H9 (cell line): Measurements from ENCODE around the gene SMIM12. TPM values are rescaled to one million over a fixed set of nuclear protein-coding genes. Genes with fewer than 3 reads are reported as not detected.

Experiments used
- DNase-seq: peaks from one replicate; pipeline ENCODE4 v3.0.0-alpha.2; 2017
- H2AFZ ChIP-seq: one replicate; pipeline ENCODE4 v1.6.1; 2013; ENCODE audit warnings: mild to moderate bottlenecking, low read length, control low read depth, moderate library complexity
- H2AK5ac ChIP-seq: 2 replicates; pipeline ENCODE4 v1.6.1; 2013; ENCODE audit warnings: low read length, control low read depth, mixed read lengths; ENCODE audit not compliant: insufficient read length
- H2BK120ac ChIP-seq: one replicate; pipeline ENCODE4 v1.6.1; 2013; ENCODE audit warnings: low read depth, mild to moderate bottlenecking, low read length, control low read depth, inconsistent platforms; ENCODE audit not compliant: poor library complexity, severe bottlenecking
- H2BK12ac ChIP-seq: 2 replicates; pipeline ENCODE4 v1.6.1; 2013; ENCODE audit warnings: low read length, control low read depth, mixed read lengths, low read depth; ENCODE audit not compliant: insufficient read length
- H2BK15ac ChIP-seq: 2 replicates; pipeline ENCODE4 v1.6.1; 2013; ENCODE audit warnings: low read depth, low read length, control low read depth
- H2BK20ac ChIP-seq: one replicate; pipeline ENCODE4 v1.6.1; 2013; ENCODE audit warnings: low read depth, mild to moderate bottlenecking, low read length, control low read depth, inconsistent platforms; ENCODE audit not compliant: poor library complexity, severe bottlenecking
- H2BK5ac ChIP-seq: 2 replicates; pipeline ENCODE4 v1.6.1; 2013; ENCODE audit warnings: low read length, control low read depth, mixed read lengths; ENCODE audit not compliant: insufficient read length
- H3K14ac ChIP-seq: 2 replicates; pipeline ENCODE4 v1.6.1; 2013; ENCODE audit warnings: low read length, control low read depth; ENCODE audit not compliant: insufficient read depth
- H3K18ac ChIP-seq: 2 replicates; pipeline ENCODE4 v1.6.1; 2013; ENCODE audit warnings: low read depth, mild to moderate bottlenecking, mixed read lengths, low read length, control low read depth; ENCODE audit not compliant: insufficient read length
- H3K23ac ChIP-seq: 2 replicates; pipeline ENCODE4 v1.6.1; 2013; ENCODE audit warnings: low read length, control low read depth, mixed read lengths, low read depth; ENCODE audit not compliant: insufficient read length
- H3K23me2 ChIP-seq: 2 replicates; pipeline ENCODE4 v1.6.1; 2013; ENCODE audit warnings: low read depth, mild to moderate bottlenecking, mixed read lengths, low read length, control low read depth; ENCODE audit not compliant: insufficient read length, poor library complexity, severe bottlenecking
- H3K27ac ChIP-seq: 2 replicates; pipeline ENCODE4 v1.5.1; 2013; ENCODE audit warnings: low read length, control low read depth, mixed read lengths, low read depth; ENCODE audit not compliant: insufficient read length
- H3K27me3 ChIP-seq: 2 replicates; pipeline ENCODE4 v1.6.1; 2013; ENCODE audit warnings: low read length, control low read depth, inconsistent platforms; ENCODE audit not compliant: insufficient read depth
- H3K4ac ChIP-seq: 2 replicates; pipeline ENCODE4 v1.6.1; 2013; ENCODE audit warnings: low read depth, mild to moderate bottlenecking, control low read depth, inconsistent platforms, low read length, moderate library complexity
- H3K4me1 ChIP-seq: 2 replicates; pipeline ENCODE4 v1.6.1; 2013; ENCODE audit warnings: low read length, control low read depth, inconsistent platforms; ENCODE audit not compliant: insufficient read depth
- H3K4me2 ChIP-seq: 2 replicates; pipeline ENCODE4 v1.6.1; 2013; ENCODE audit warnings: low read length, control low read depth, mixed read lengths; ENCODE audit not compliant: insufficient read length, insufficient read depth
- H3K56ac ChIP-seq: 2 replicates; pipeline ENCODE4 v1.6.1; 2013; ENCODE audit warnings: low read depth, mild to moderate bottlenecking, mixed read lengths, low read length, control low read depth; ENCODE audit not compliant: insufficient read length
- H3K79me1 ChIP-seq: 2 replicates; pipeline ENCODE4 v1.6.1; 2013; ENCODE audit warnings: low read depth, mild to moderate bottlenecking, moderate library complexity, low read length, control low read depth, inconsistent platforms; ENCODE audit not compliant: insufficient read depth, poor library complexity, severe bottlenecking
- H3K79me2 ChIP-seq: 2 replicates; pipeline ENCODE4 v1.6.1; 2013; ENCODE audit warnings: low read length, control low read depth, inconsistent platforms; ENCODE audit not compliant: insufficient read depth
- H3K9ac ChIP-seq: 2 replicates; pipeline ENCODE4 v1.6.1; 2013; ENCODE audit warnings: low read length, control low read depth, mixed read lengths; ENCODE audit not compliant: insufficient read length; ENCODE audit errors: extremely low read depth
- H3K9me3 ChIP-seq: one replicate; pipeline ENCODE4 v1.6.1; 2013; ENCODE audit warnings: low read depth, low read length, inconsistent platforms; ENCODE audit not compliant: control insufficient read depth
- H3T11ph ChIP-seq: one replicate; pipeline ENCODE4 v1.6.1; 2013; ENCODE audit warnings: mild to moderate bottlenecking, low read length, control low read depth, inconsistent platforms
- H4K20me1 ChIP-seq: one replicate; pipeline ENCODE4 v1.6.1; 2013; ENCODE audit not compliant: control insufficient read depth, insufficient read length, insufficient read depth
- H4K5ac ChIP-seq: 2 replicates; pipeline ENCODE4 v1.6.1; 2013; ENCODE audit warnings: low read depth, mild to moderate bottlenecking, mixed read lengths, low read length, control low read depth; ENCODE audit not compliant: insufficient read length
- H4K8ac ChIP-seq: replicated peaks from 2 replicates; pipeline ENCODE4 v1.6.1; 2013; ENCODE audit warnings: low read length, control low read depth, mixed read lengths, low read depth; ENCODE audit not compliant: insufficient read length
- H4K91ac ChIP-seq: 2 replicates; pipeline ENCODE4 v1.6.1; 2013; ENCODE audit warnings: low read depth, mild to moderate bottlenecking, moderate library complexity, mixed read lengths, low read length, control low read depth; ENCODE audit not compliant: insufficient read length
- H3K27ac Mint-ChIP-seq, 3 experiments: 2 replicates in 2 of 3; 3 replicates in 1 of 3; pipeline ENCODE4 v1.8.0; 2020 to 2021; ENCODE audit warnings: mixed read lengths in 3 of 3, mild to moderate bottlenecking in 1 of 3, moderate library complexity in 1 of 3
- H3K27me3 Mint-ChIP-seq: 2 replicates; pipeline ENCODE4 v1.8.0; 2021; ENCODE audit warnings: low read depth, mild to moderate bottlenecking, moderate library complexity, mixed read lengths
- H3K36me3 Mint-ChIP-seq, 3 experiments: 2 replicates in 2 of 3; 3 replicates in 1 of 3; pipeline ENCODE4 v1.8.0; 2020 to 2021; ENCODE audit warnings: low read depth in 3 of 3, mixed read lengths in 3 of 3; ENCODE audit not compliant: insufficient read depth in 1 of 3
- H3K4me1 Mint-ChIP-seq, 2 experiments: 2 replicates each; pipeline ENCODE4 v1.8.0; 2020; ENCODE audit warnings: mixed read lengths in 2 of 2
- H3K4me3 Mint-ChIP-seq, 2 experiments: 2 replicates in 1 of 2; 3 replicates in 1 of 2; pipeline ENCODE4 v1.8.0; 2020 to 2021; ENCODE audit warnings: mild to moderate bottlenecking in 2 of 2, mixed read lengths in 2 of 2, moderate library complexity in 1 of 2
- H3K9me3 Mint-ChIP-seq, 2 experiments: 2 replicates in 1 of 2; 3 replicates in 1 of 2; pipeline ENCODE4 v1.8.0; 2020; ENCODE audit warnings: mild to moderate bottlenecking in 2 of 2, mixed read lengths in 2 of 2, moderate library complexity in 1 of 2
- CTCF ChIP-seq: fragments of 200-600 bp; sonication (generic); conservative IDR thresholded peaks from 3 replicates; pipeline ENCODE4 v1.8.0; 2021; ENCODE audit warnings: antibody characterized with exemption, mild to moderate bottlenecking
- WGBS: extraction: QIAGEN DNeasy Blood & Tissue Kit; methylation state at CpG from one replicate; pipeline ENCODE4 v1.1.7; 2013; ENCODE audit warnings: missing lambda C conversion rate, low lambda C conversion rate, mixed read lengths; ENCODE audit not compliant: insufficient read length; ENCODE audit errors: extremely low coverage; 5-methylcytosine and 5-hydroxymethylcytosine counted together
- total RNA-seq: library from RNA; stranded (reverse); gene quantifications from 2 replicates; pipeline ENCODE4 v1.2.1, GENCODE V29; 2021

The SMIM12 gene
- total RNA-seq, 1 experiment from 2014 or later, result 40.9 TPM

GRCh38 chr1:34865573-34865972, 6.0 kb upstream of the SMIM12 start:
- no peaks in the 10 kb centered on the region for H4K20me1 ChIP-seq
- Mint-ChIP-seq H3K27me3 (peaks cover 60% of the 10 kb centered on the region), H3K36me3 (no peaks in the 10 kb centered on the region; a peak in 2 of 7 replicates), H3K4me1 (peaks cover 2 to 6% of the 10 kb centered on the region in 2 experiments; a peak in 2 of 4 replicates), H3K4me3 (peak overlapping the region; percentile 55 to 58; a peak in 4 of 5 replicates), H3K9me3 (no peaks in the 10 kb centered on the region), H3K27ac (no peak overlapping the region)
- H3K27me3 ChIP-seq, result no peaks in the 10 kb centered on the region
- no peak overlapping the region for H2AK5ac ChIP-seq
- no peak overlapping the region for H2AFZ ChIP-seq
- H3T11ph ChIP-seq, result no peak overlapping the region
- no peaks in the 10 kb centered on the region for H3K23me2 ChIP-seq
- H3K9ac ChIP-seq, result no peak overlapping the region
- peak overlapping the region; percentile 16; the same call in 1 of the 2 replicates for H3K14ac ChIP-seq
- peak overlapping the region; percentile 3 for H3K4me2 ChIP-seq
- H3K27ac ChIP-seq, result no peak overlapping the region
- WGBS, result no CpG with 5 or more reads among the region's 25 CpGs
- H4K8ac ChIP-seq, result no peak overlapping the region
- H4K5ac ChIP-seq, result no peak overlapping the region
- no peak overlapping the region for H3K56ac ChIP-seq
- no peak overlapping the region for H2BK15ac ChIP-seq
- no peak for TF ChIP-seq CTCF
- H3K23ac ChIP-seq, result no peak overlapping the region
- no peak for DNase-seq
- H3K9me3 ChIP-seq, result no peaks in the 10 kb centered on the region
- no peaks in the 10 kb centered on the region for H3K79me1 ChIP-seq
- no peak overlapping the region for H2BK120ac ChIP-seq
- no peak overlapping the region for H2BK20ac ChIP-seq
- H4K91ac ChIP-seq, result no peak overlapping the region
- no peak overlapping the region for H3K4ac ChIP-seq
- H3K18ac ChIP-seq, result no peak overlapping the region
- H3K4me1 ChIP-seq, result no peaks in the 10 kb centered on the region
- H2BK12ac ChIP-seq, result no peak overlapping the region
- no peaks in the 10 kb centered on the region for H3K79me2 ChIP-seq
- no peak overlapping the region for H2BK5ac ChIP-seq
